K562 treated with DMSO at 1 percent for 4 hours (cell line): Measurements from ENCODE around the gene FBXO47. TPM values are rescaled to one million over a fixed set of nuclear protein-coding genes. Genes with fewer than 3 reads are reported as not detected.

Experiments
- total RNA-seq: library from RNA; unstranded; fragments of 300-600 nt; gene quantifications from 2 replicates; pipeline ENCODE4 v1.2.3, GENCODE V29; 2022; ENCODE audit not compliant: insufficient read depth

Gene FBXO47, protein sequence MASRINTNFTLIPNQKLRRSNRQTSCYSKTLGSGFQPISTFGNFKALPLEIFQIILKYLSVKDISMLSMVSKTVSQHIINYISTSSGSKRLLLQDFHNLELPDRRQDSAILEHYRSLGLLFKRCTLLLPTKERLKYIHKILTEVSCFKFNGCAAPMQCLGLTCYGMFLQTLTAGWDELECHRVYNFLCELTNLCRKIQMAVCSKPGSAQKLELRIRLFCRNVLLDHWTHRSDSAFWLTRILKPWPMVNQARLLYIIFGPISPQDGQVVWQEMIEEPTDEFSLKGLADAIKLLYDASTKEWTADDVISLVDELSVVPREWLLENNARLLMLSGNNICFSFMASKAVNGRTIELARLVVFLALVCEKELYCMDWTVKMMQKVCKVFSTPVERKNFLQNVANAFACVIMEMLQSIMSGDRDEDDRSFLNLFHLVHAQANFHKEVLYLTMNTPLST
- total RNA-seq = not detected in 2 replicates

DNA sequence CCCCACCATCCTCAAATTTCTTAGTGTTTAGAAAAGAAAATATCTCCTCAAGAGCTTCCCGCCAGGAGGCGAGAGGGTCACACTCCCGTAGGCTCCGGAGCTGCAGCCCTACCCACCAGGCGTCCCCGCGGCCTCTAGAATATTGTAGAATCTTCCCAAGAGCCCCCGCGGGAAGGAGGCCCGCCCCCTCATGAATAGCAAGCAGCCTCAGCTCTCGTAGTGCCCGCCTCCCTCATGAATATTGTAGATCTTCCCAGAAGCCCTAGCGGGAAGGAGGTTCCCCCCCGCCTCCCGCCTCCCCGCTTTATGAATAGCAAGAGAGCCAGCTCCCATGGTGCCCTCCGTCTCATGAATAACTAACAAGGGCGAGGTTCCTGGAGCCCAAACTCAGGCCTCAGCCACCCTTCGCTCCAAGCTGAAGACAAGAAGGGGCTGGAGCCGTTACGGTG, at the start of gene FBXO47:
Gene FBXO47 (minus strand): TSS at position 114 of the 449 bp plus-strand sequence. CDS start 4,378 bp downstream, outside the sequence.

DNA sequence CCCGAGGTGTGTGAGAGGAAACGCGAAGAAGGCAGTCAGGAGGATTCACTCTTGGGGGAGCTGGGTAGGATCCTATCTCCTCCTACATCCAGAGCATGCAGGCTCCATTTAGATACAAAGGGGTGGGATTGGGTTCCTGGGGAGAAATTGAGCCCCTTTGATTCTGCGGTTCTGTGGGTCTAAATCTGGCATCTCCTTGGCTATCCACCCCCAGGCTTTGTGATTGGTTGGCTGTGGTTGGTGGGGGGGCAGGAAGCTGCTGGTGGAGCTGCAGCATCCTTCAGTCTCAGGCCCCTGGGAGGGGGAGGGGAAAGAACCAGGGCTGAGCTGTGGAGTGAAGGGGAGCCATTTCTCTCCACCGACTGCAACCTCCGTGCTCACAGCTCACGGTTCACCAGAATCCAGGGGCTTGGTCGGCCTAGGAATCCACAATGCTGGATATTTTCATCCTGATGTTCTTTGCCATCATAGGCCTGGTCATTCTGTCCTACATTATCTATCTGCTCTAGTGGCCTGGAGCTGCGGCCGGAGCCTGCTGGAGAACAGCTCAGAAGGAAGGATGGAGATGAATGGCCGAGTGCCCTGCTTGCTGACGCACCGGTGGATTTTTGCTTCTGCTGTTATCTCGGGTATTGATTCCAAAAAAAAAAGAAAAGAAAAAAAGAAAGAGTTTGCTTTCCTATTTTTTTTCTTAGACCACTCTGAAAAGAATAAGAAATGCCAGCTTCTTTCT, 41.8 kb downstream of the FBXO47 start, which contains the start of gene LASP1NB:
Gene LASP1NB (plus strand): TSS at position 352 of the 733 bp plus-strand sequence.

Other genes starting within 250 kb of the FBXO47 start
- 11.0 and 11.9 TPM in 2 replicates for gene CISD3, start 237.1 kb downstream of the FBXO47 start, total RNA-seq
- 16.0 and 24.0 TPM in 2 replicates for gene PCGF2, start 219.1 kb downstream of the FBXO47 start, total RNA-seq
- 382 and 436 TPM in 2 replicates for gene PSMB3, start 214.7 kb downstream of the FBXO47 start, total RNA-seq
- 20.4 and 32.1 TPM in 2 replicates for gene PIP4K2B, start 167.8 kb downstream of the FBXO47 start, total RNA-seq
- 8.1 and 11.1 TPM in 2 replicates for gene CWC25, start 142.1 kb downstream of the FBXO47 start, total RNA-seq
- gene RPL23, start 113.7 kb downstream of the FBXO47 start, total RNA-seq = 3,286 and 3,420 TPM in 2 replicates
- 128 and 139 TPM in 2 replicates for gene LASP1, start 97.3 kb downstream of the FBXO47 start, total RNA-seq
- gene PLXDC1, start 184.2 kb upstream of the FBXO47 start, total RNA-seq = not detected in 2 replicates
- not detected in 2 replicates for gene ARL5C, start 198.8 kb upstream of the FBXO47 start, total RNA-seq
- gene CACNB1, start 230.3 kb upstream of the FBXO47 start, total RNA-seq = 0.63 and 1.3 TPM in 2 replicates
- 4,580 and 4,695 TPM in 2 replicates for gene RPL19, start 232.9 kb upstream of the FBXO47 start, total RNA-seq